ENCODE results near the gene REPIN1.

REPIN1 gene

GRCh38 chr7:150409300-150410030 is 40.8 kb downstream of the REPIN1 start:
- DNase-seq: no peak

- no peak for DNase-seq
Measured at GRCh38 chr7:150410131-150410530, 41.5 kb downstream of the REPIN1 start.

GRCh38 chr7:150410680-150411346 is 42.2 kb downstream of the REPIN1 start:
- DNase-seq: no peak

GRCh38 chr7:150411606-150412005 is 43.0 kb downstream of the REPIN1 start:
- no peak for DNase-seq

GRCh38 chr7:150412016-150412415 is 43.4 kb downstream of the REPIN1 start:
- no peak for DNase-seq

- DNase-seq: no peak
Measured at GRCh38 chr7:150412518-150413488, 44.2 kb downstream of the REPIN1 start.

- no peak for DNase-seq
Measured at GRCh38 chr7:150413640-150414081, 45.0 kb downstream of the REPIN1 start.

- no peak for DNase-seq
Measured at GRCh38 chr7:150415161-150416153, 46.8 kb downstream of the REPIN1 start.

GRCh38 chr7:150417239-150417638 is 48.6 kb downstream of the REPIN1 start:
- no peak for DNase-seq

GRCh38 chr7:150417863-150418262 is 49.2 kb downstream of the REPIN1 start:
- no peak for DNase-seq

- DNase-seq: no peak
Measured at GRCh38 chr7:150420242-150420641, 51.6 kb downstream of the REPIN1 start.

- DNase-seq: peak; percentile 83
Measured at GRCh38 chr7:150420987-150421674, 52.5 kb downstream of the REPIN1 start.

- DNase-seq: no peak
Measured at GRCh38 chr7:150421831-150422230, 53.2 kb downstream of the REPIN1 start.

Data from stimulated activated CD4-positive, alpha-beta T cell treated with anti-CD3 and anti-CD28 coated beads, Interleukin-4, amount 100 ng/mL, for 1 hour (primary cell).